HG02588 (cell line): ENCODE results near the gene TOMM6.

Source experiments
- ATAC-seq: cut with Tn5 transposase; IDR thresholded peaks from one replicate; pipeline ENCODE4 v1.9.1; 2021; ENCODE audit warnings: mild to moderate bottlenecking, moderate library complexity; ENCODE audit not compliant: unreplicated experiment

TOMM6 gene

DNA sequence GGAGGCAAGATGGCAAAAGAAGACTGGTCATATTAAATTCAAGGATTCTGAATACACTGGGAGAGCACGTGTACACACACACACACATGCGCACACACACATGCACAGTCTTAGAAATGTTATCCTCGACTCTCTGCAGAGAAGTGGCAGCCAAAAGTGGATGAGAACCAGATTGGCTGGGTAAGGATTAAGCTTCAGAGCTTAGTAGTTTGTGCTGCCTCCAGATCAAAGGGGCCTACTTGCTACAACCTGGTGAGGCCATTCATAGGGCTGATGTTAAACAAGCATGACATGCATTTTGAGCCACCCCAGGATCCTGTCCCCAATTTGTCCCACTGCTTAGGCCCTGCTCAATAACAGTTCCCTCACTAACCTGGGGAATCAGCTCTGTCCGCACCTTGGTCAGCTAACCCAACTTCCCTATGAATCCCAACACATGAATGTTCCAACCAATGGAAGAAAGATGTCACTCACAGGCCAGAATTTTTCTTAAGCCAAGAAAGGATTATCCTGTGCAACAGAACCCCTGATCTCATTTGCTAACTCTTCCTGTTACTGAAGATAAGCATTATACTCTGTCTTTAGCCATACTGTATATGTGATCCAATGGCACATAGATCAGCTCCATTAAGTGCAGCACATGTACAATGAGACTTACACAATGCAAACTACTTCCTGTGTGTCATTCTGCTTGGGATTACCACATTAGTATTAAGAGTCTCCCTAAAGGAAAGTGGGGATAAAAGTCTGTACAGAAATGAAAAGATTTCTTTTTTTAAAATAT lies 31.0 kb downstream of the TOMM6 start:
- ATAC-seq, result no peak

DNA sequence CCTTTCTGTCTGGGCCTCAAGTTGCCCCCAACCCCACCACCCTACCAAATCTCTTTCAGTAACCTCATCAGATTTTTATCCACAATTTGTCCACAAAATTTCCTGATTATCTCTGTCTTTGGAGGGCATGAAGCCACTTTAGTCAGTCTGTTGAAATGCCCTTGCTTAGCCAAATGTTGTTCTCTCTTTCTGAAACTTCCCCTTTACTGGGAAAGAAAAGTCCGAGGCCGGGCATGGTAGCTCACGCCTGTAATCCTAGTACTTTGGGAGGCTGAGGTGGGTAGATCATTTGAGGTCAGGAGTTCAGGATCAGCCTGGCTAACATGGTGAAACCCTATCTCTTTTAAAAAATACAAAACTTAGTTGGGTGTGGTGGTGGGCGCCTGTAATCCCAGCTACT lies 33.8 kb downstream of the TOMM6 start:
- ATAC-seq, result no peak

DNA sequence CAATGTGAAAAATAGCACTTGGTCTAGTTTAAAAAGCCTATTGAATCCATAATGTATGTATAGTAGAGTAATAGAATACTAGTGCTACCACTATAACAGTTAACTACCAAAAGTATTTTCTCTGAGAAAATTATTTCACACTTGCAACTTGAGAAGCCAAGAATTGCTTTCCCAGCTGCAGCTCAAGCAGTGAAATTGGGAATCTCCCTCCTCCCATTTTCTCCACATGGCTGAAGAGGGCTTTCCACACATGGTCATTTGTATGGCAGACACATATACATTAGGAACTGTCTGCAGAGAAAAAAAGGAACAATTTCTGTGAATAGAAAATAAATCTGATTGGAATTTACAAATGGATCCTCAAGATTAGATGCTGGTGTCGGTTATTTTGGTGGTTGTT lies 34.5 kb downstream of the TOMM6 start:
- ATAC-seq, result no peak

DNA sequence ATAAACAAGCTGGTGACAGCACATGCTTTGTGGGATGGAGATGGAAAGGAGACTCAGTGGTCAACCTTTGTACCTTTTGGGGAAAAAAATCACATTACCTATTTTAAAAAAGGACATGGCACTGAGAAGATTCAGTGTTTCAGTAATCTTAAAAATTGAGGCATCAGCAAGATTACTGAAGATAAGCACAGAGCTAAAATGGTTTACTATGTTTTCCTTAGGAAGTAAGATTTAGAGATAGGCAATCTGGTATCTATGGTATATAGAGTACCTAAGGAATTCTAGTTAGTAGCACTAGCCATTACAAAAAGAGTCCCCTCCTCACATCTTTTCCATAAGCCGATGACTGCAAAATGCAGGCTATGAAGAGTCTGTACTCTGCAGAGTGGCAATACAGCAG lies 35.7 kb downstream of the TOMM6 start:
- no peak for ATAC-seq

DNA sequence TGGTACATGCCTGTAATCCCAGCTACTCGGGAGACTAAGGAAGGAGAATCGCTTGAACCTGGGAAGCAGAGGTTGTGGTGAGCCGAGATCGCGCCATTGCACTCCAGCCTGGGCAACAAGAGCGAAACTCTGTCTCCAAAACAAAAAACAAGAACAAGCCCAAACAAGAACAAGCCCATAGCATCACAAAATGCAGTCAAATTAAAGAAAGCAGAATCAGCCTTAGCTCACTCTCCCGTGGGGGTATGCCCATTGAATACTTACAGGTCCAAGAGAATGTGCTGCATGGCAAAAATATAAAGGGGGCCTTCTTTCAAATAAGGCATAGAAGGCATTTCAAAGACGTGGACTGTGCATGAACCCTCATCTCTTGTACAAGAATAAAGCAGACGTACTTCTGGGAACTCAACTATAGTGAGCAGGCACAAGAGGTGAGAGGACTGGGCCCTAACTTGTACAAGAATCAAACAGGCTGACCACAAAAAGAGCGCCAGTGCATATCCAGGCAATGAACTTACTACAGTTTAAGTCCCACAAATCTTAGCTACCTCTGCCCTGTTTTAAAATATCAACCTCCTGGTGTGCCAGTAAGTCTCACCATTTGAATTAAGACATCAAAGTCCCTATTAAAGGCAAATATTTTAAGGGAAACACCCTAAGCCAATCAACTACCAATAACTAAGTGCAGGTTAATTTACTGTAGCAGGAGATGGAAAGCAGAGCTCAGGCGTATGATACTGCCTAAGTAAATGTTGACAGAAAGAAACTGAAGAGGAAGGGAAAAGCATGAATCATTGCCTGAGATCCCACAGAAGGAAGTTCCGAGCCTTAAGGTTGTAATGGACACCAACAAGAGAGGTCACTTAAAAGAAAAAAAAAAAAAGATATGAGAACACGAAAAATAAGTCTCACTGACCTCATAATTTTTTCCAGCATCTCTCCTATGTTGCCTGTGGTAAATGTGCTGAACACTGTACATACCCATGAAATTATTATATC lies 37.4 kb downstream of the TOMM6 start:
- ATAC-seq, result no peak

DNA sequence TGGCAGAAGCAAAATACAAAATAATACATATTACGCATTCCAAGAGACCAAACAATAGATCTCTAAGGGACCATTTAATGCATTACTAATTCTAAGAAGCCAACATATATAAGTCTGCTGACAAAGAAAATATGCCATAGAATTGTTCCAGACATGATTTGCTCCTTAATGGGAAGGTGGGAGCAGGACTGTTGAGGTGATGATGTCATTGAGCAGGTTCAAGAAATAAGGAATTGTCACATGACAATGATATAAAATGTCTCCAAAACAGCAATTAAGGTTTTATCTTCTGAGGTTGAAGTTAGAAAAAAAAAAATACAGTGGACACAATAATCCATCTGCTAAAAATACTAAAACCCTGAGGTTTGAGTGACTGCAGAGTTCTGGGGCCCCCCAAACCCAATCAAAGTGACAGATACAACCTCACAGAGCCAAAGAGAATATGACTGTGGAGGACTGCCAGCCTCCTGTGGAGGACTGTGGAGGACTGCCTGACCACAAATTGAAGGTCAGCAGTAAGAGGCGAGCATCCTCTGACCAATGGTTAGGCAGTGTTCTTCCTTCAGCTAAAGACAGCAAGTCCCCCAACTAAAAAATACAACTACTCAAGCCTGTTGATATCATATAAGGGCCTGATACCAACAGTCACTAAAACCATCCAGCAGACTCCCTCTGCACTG lies 39.0 kb downstream of the TOMM6 start:
- ATAC-seq, result no peak

DNA sequence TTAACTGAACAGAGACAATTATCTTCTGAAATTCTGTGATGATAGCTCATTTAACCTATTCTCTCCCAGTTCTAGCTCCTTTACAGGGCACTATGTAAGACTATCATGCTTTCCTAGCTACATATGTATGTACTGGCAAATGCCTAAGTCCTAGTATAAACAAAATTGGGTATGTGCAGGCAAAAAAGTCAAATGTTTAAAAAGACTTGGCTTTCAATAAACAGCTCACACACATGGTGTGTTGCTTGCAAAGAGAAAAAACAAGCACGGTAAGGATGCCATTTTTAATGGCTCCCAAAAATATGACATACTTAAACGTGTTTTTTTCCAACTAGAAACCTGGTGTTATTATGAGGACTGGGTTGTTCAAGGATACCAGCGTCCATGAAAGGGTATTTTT lies 44.8 kb downstream of the TOMM6 start:
- no peak for ATAC-seq

DNA sequence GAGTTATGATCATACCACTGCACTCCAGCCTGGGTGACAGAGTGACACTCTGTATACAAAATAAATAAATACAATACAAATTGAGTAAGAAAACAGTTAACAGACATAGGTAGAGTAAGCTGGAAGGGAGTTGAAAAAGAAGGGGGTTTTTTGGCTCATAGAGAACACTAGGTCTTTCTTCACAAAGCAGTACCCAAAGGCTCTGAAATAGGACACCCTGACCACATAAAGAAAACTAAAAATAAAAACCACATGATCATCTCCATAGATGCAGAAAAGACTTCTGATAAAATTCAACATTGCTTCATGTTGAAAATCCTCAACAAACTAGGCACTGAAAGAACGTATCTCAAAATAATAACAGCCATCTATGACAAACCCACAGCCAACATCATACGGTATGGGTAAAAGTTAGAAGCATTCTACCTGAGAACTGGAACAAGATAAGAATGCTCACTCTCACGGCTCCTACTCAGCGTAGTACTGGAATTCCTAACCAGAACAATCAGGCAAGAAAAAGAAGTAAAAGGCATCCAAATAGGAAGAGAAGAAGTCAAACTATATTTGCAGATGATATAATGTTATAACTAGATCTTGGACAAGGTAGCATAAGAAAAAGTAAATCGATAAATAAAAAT lies 48.6 kb downstream of the TOMM6 start:
- ATAC-seq, result no peak

DNA sequence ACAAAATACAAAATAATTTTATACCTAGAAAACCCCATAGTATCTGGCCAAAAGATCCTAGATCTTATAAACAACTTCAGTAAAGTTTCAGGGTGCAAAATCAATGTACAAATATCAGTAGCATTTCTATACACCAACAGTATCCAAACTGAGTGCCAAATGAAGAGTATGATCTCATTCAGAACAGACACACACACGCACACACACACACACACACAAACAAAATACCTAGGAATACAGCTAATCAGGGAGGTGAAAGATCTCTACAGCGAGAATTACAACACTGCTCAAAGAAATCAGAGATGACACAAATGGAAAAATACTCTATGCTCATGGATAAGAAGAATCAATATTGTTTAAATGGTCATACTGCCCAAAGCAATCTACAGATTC lies 49.2 kb downstream of the TOMM6 start:
- no peak for ATAC-seq
